ENCODE data around the gene MREG.
"Not testable (repeated sequence)": the region's sequence is repeated elsewhere in the genome, so short reads cannot be mapped to it uniquely, and the experiment has no call there.

Gene MREG

GRCh38 chr2:215930505-215931253 lies 82.7 kb downstream of the MREG start:
- H3K36me3 Mint-ChIP-seq (ENCODE audit: low read depth) = no peaks in the 10 kb centered on the region
- no peak overlapping the region for H3K4me3 Mint-ChIP-seq
- H3K27ac Mint-ChIP-seq = no peak overlapping the region

GRCh38 chr2:215929602-215930335 lies 83.6 kb downstream of the MREG start:
- Mint-ChIP-seq H3K36me3 (ENCODE audit: low read depth) (no peaks in the 10 kb centered on the region), H3K27ac (no peak overlapping the region), H3K4me3 (no peak overlapping the region), H3K4me1 (no peaks in the 10 kb centered on the region), H3K27me3 (ENCODE audit: low read depth) (peaks cover 4% of the 10 kb centered on the region), H3K9me3 (no peaks in the 10 kb centered on the region)
- TF ChIP-seq CTCF (IDR thresholded peaks at IDR 0.05; ENCODE audit: unreplicated experiment in 3 of 3) = no peak

More at GRCh38 chr2:215930505-215931253, 82.7 kb downstream of the MREG start:
- no peak for TF ChIP-seq CTCF (IDR thresholded peaks at IDR 0.05; ENCODE audit: unreplicated experiment in 3 of 3)
- Mint-ChIP-seq H3K9me3 (no peaks in the 10 kb centered on the region), H3K27me3 (ENCODE audit: low read depth) (peaks cover 4% of the 10 kb centered on the region), H3K4me1 (no peaks in the 10 kb centered on the region)

- Mint-ChIP-seq H3K36me3 (ENCODE audit: low read depth) (no peaks in the 10 kb centered on the region), H3K4me1 (no peaks in the 10 kb centered on the region), H3K27ac (no peak overlapping the region), H3K4me3 (no peak overlapping the region), H3K27me3 (ENCODE audit: low read depth) (peaks cover 4% of the 10 kb centered on the region), H3K9me3 (no peaks in the 10 kb centered on the region)
- TF ChIP-seq CTCF (IDR thresholded peaks at IDR 0.05; ENCODE audit: unreplicated experiment in 3 of 3) = no peak
Measured at GRCh38 chr2:215928086-215928485, 85.3 kb downstream of the MREG start.

GRCh38 chr2:215926992-215927391 lies 86.4 kb downstream of the MREG start:
- not testable (repeated sequence) for H3K4me1 Mint-ChIP-seq; H3K27ac Mint-ChIP-seq; H3K27me3 Mint-ChIP-seq (ENCODE audit: low read depth); H3K4me3 Mint-ChIP-seq; H3K36me3 Mint-ChIP-seq (ENCODE audit: low read depth); H3K9me3 Mint-ChIP-seq

GRCh38 chr2:215921895-215922294 lies 91.5 kb downstream of the MREG start:
- H3K36me3 Mint-ChIP-seq (ENCODE audit: low read depth) = no peaks in the 10 kb centered on the region
- H3K4me1 Mint-ChIP-seq = peaks cover 31% of the 10 kb centered on the region
- H3K4me3 Mint-ChIP-seq = no peak overlapping the region

More at GRCh38 chr2:215921895-215922294, 91.5 kb downstream of the MREG start:
- H3K27ac Mint-ChIP-seq = no peak overlapping the region
- no peak for TF ChIP-seq CTCF (IDR thresholded peaks at IDR 0.05; ENCODE audit: unreplicated experiment in 3 of 3)
- H3K27me3 Mint-ChIP-seq (ENCODE audit: low read depth) = no peaks in the 10 kb centered on the region
- H3K9me3 Mint-ChIP-seq = no peaks in the 10 kb centered on the region

All from nephron (organoid).